Measurements from ENCODE around the gene MARCHF9. TPM values are rescaled to one million over a fixed set of nuclear protein-coding genes. Genes with fewer than 3 reads are reported as not detected.

Gene MARCHF9
- total RNA-seq, 1 experiment from 2014 or later = 19.8 TPM

GRCh38 chr12:57765698-57766463, 11.0 kb downstream of the MARCHF9 start:
- H3K4me3 ChIP-seq (ENCODE audit: low read depth, low read length, poor library complexity, severe bottlenecking) = peak overlapping the region; percentile 40
- peaks cover 30% of the 10 kb centered on the region for H3K27me3 ChIP-seq (replicated peaks; ENCODE audit: insufficient read depth, low read depth, low read length, poor library complexity)
- no peak for DNase-seq (ENCODE audit: low spot score)
- intact Hi-C loops (cut with micrococcal nuclease; ENCODE audit: unreplicated experiment) = no loop called here
- BruUV-seq (replicated peaks) = no TSS peak
- ChIA-PET POLR2A (ENCODE audit: low non-redundant PET) (no interaction called here), CTCF (interaction anchor here (2.2 kb wide), 1 partner anchor 9 kb away, joined by 10 read pairs; no protein-coding TSS in a partner anchor)
- H3K9me3 ChIP-seq (ENCODE audit: low read depth, low read length, poor library complexity, severe bottlenecking) = no peaks in the 10 kb centered on the region
- no peak overlapping the region for H3K27ac ChIP-seq (ENCODE audit: low read depth, low read length, poor library complexity, severe bottlenecking)
- peaks cover 31% of the 10 kb centered on the region for H3K4me1 ChIP-seq (ENCODE audit: insufficient read depth, low read length, poor library complexity, severe bottlenecking)
- TF ChIP-seq CTCF (conservative IDR thresholded peaks at IDR 0.05; ENCODE audit: low read depth, low read length) (no peak), EZH2 (IDR thresholded peaks at IDR 0.05; ENCODE audit: borderline replicate concordance, low read depth, low read length, poor library complexity, severe bottlenecking) (peak; percentile 31)
- H3K36me3 ChIP-seq (ENCODE audit: insufficient read depth, low read length, poor library complexity, severe bottlenecking) = peaks cover 6% of the 10 kb centered on the region

GRCh38 chr12:57766464-57767304, 11.8 kb downstream of the MARCHF9 start, which contains the start of gene CYP27B1:
Gene CYP27B1, minus strand, starts transcription at chr12:57767078. Its CDS starts 37 bp downstream, at chr12:57767041.
- DNase-seq (ENCODE audit: low spot score) = peak; percentile 84
- ChIA-PET CTCF (interaction anchor here (2.2 kb wide), 1 partner anchor 10 kb away, joined by 10 read pairs; no protein-coding TSS in a partner anchor), POLR2A (ENCODE audit: low non-redundant PET) (interaction anchor here (0.5 kb wide), 1 partner anchor 9 kb away, joined by 8 read pairs; no protein-coding TSS in a partner anchor)
- Histone ChIP-seq H3K4me3 (ENCODE audit: low read depth, low read length, poor library complexity, severe bottlenecking) (peak within 1 kb of the TSS; percentile 40), H3K4me1 (ENCODE audit: insufficient read depth, low read length, poor library complexity, severe bottlenecking) (peaks cover 31% of the 10 kb centered on the region), H3K9me3 (ENCODE audit: low read depth, low read length, poor library complexity, severe bottlenecking) (no peaks in the 10 kb centered on the region), H3K27me3 (replicated peaks; ENCODE audit: insufficient read depth, low read depth, low read length, poor library complexity) (peaks cover 30% of the 10 kb centered on the region), H3K36me3 (ENCODE audit: insufficient read depth, low read length, poor library complexity, severe bottlenecking) (peaks cover 6% of the 10 kb centered on the region), H3K27ac (ENCODE audit: low read depth, low read length, poor library complexity, severe bottlenecking) (no peak within 1 kb of the TSS)
- no TSS peak for BruUV-seq (replicated peaks)
- TF ChIP-seq CTCF (conservative IDR thresholded peaks at IDR 0.05; ENCODE audit: low read depth, low read length) = no peak
- no peak for TF ChIP-seq EZH2 (IDR thresholded peaks at IDR 0.05; ENCODE audit: borderline replicate concordance, low read depth, low read length, poor library complexity, severe bottlenecking)
- intact Hi-C loops (cut with micrococcal nuclease; ENCODE audit: unreplicated experiment) = no loop called here

GRCh38 chr12:57767305-57767698, 12.4 kb downstream of the MARCHF9 start:
- CTCF ChIA-PET = interaction anchor here (0.9 to 2.2 kb wide), 2 partner anchors 11 kb away, joined by 3 to 10 read pairs; no protein-coding TSS in a partner anchor
- peaks cover 30% of the 10 kb centered on the region for H3K27me3 ChIP-seq (replicated peaks; ENCODE audit: insufficient read depth, low read depth, low read length, poor library complexity)

More at GRCh38 chr12:57767305-57767698, 12.4 kb downstream of the MARCHF9 start:
- Histone ChIP-seq H3K9me3 (ENCODE audit: low read depth, low read length, poor library complexity, severe bottlenecking) (no peaks in the 10 kb centered on the region), H3K36me3 (ENCODE audit: insufficient read depth, low read length, poor library complexity, severe bottlenecking) (peaks cover 6% of the 10 kb centered on the region), H3K4me1 (ENCODE audit: insufficient read depth, low read length, poor library complexity, severe bottlenecking) (peaks cover 31% of the 10 kb centered on the region), H3K27ac (ENCODE audit: low read depth, low read length, poor library complexity, severe bottlenecking) (no peak overlapping the region), H3K4me3 (ENCODE audit: low read depth, low read length, poor library complexity, severe bottlenecking) (no peak overlapping the region)
- intact Hi-C loops (cut with micrococcal nuclease; ENCODE audit: unreplicated experiment) = no loop called here
- POLR2A ChIA-PET (ENCODE audit: low non-redundant PET) = interaction anchor here (0.5 kb wide), 1 partner anchor 8 kb away, joined by 8 read pairs; no protein-coding TSS in a partner anchor
- no peak for DNase-seq (ENCODE audit: low spot score)
- no TSS peak for BruUV-seq (replicated peaks)
- TF ChIP-seq EZH2 (IDR thresholded peaks at IDR 0.05; ENCODE audit: borderline replicate concordance, low read depth, low read length, poor library complexity, severe bottlenecking) (no peak), CTCF (conservative IDR thresholded peaks at IDR 0.05; ENCODE audit: low read depth, low read length) (no peak)

Data from A673 (cell line).